K562 (cell line): ENCODE data around the gene GNAL. TPM values are rescaled to one million over a fixed set of nuclear protein-coding genes. Genes with fewer than 3 reads are reported as not detected.
A peak's percentile ranks its signal among the peaks of the same experiment; 100 is the strongest.

ENCODE experiments used
- CBFA2T2 ChIP-seq: fragments of 450-650 bp; conservative IDR thresholded peaks from 2 replicates; pipeline ENCODE4 v1.6.1; 2017; ENCODE audit warnings: mild to moderate bottlenecking
- CHD1 ChIP-seq: fragments of 200-600 bp; sonication (generic); IDR thresholded peaks from one replicate; pipeline ENCODE4 v1.6.1; 2012; ENCODE audit warnings: mild to moderate bottlenecking, moderate library complexity, low read length, inconsistent platforms
- CREB1 ChIP-seq, 2 experiments: sonication (generic) in 1 of 2; formaldehyde crosslinking in 1 of 2; IDR thresholded peaks; 2 replicates each; pipeline versions ENCODE4 v1.6.1 to v1.8.0; 2012 to 2022; ENCODE audit warnings: inconsistent platforms in 1 of 2, mild to moderate bottlenecking in 1 of 2, missing genetic modification reagents in 1 of 2, moderate library complexity in 1 of 2
- FOXK1 ChIP-seq: sonication (generic); formaldehyde crosslinking; IDR thresholded peaks from 2 replicates; pipeline ENCODE4 v1.8.0; 2022; ENCODE audit warnings: missing genetic modification reagents, mild to moderate bottlenecking, borderline replicate concordance
- HDAC8 ChIP-seq: fragments of 450-650 bp; IDR thresholded peaks from 2 replicates; pipeline ENCODE4 v1.6.1; 2016; ENCODE audit warnings: mild to moderate bottlenecking, missing genetic modification characterization, moderate library complexity, missing compliant biosample characterization
- HDGF ChIP-seq: fragments of 450-650 bp; IDR thresholded peaks from 2 replicates; pipeline ENCODE4 v1.6.1; 2016
- HIVEP1 ChIP-seq: fragments of 250-450 bp; sonication (Bioruptor Pico); IDR thresholded peaks from 2 replicates; pipeline ENCODE4 v1.4.0; 2020; ENCODE audit warnings: mild to moderate bottlenecking
- KLF16 ChIP-seq: IDR thresholded peaks from 2 replicates; pipeline ENCODE4 v1.6.1; 2016; ENCODE audit warnings: antibody characterized with exemption
- NRF1 ChIP-seq, 2 experiments: fragments of 450-650 bp; IDR thresholded peaks in 1 of 2; conservative IDR thresholded peaks in 1 of 2; 2 replicates each; pipeline ENCODE4 v1.6.1; 2014; ENCODE audit warnings: mild to moderate bottlenecking in 2 of 2
- RCOR1 ChIP-seq, 2 experiments: IDR thresholded peaks; 2 replicates each; pipeline ENCODE4 v1.6.1; 2012; ENCODE audit warnings: low read depth in 2 of 2, low read length in 2 of 2, borderline replicate concordance in 1 of 2, improper control_type of control experiment in 1 of 2
- RFX7 ChIP-seq: fragments of 250-450 bp; sonication (Bioruptor Pico); IDR thresholded peaks from 2 replicates; pipeline ENCODE4 v1.5.1; 2021; ENCODE audit warnings: mild to moderate bottlenecking
- STAT5A ChIP-seq: IDR thresholded peaks from 2 replicates; pipeline ENCODE4 v1.6.1; 2012; ENCODE audit warnings: low read length, inconsistent platforms, borderline replicate concordance
- TCF3 ChIP-seq: sonication (generic); formaldehyde crosslinking; IDR thresholded peaks from 2 replicates; pipeline ENCODE4 v1.4.0; 2020; ENCODE audit warnings: mild to moderate bottlenecking, missing genetic modification reagents
- TFAM ChIP-seq: fragments of 250-450 bp; sonication (Bioruptor Pico); conservative IDR thresholded peaks from 2 replicates; pipeline ENCODE4 v1.5.0; 2021; ENCODE audit warnings: mild to moderate bottlenecking, moderate library complexity
- XRCC5 ChIP-seq: fragments of 200-400 bp; formaldehyde crosslinking; IDR thresholded peaks from 2 replicates; pipeline ENCODE4 v1.6.1; 2017; ENCODE audit warnings: low read depth, mild to moderate bottlenecking, low read length
- ZC3H8 ChIP-seq: fragments of 450-650 bp; IDR thresholded peaks from 2 replicates; pipeline ENCODE4 v1.6.1; 2017
- ZNF12 ChIP-seq: sonication (generic); formaldehyde crosslinking; IDR thresholded peaks from 2 replicates; pipeline ENCODE4 v1.4.0; 2020; ENCODE audit warnings: mild to moderate bottlenecking, missing genetic modification reagents
- ZNF347 ChIP-seq: fragments of 450-650 bp; formaldehyde crosslinking; IDR thresholded peaks from 2 replicates; pipeline ENCODE4 v1.4.0; 2020; ENCODE audit warnings: low read depth, mild to moderate bottlenecking, moderate library complexity
- ZSCAN29 ChIP-seq: fragments of 450-650 bp; IDR thresholded peaks from 2 replicates; pipeline ENCODE4 v1.6.1; 2017
- polyA plus RNA-seq, 8 experiments: library from polyadenylated mRNA; depleted of rRNA in 4 of 8; stranded (reverse) in 5 of 8; unstranded in 3 of 8; fragments of >200 nt; fragmentation: Nextera tagmentation in 2 of 8; fragmentation: Illumina TruSeq in 1 of 8; extraction: Ambion mirVana in 2 of 8; extraction: Trizol in 1 of 8; gene quantifications; 2 replicates each; pipeline versions ENCODE4 v1.2.1 to v1.2.3, GENCODE V29; 2011 to 2014; ENCODE audit warnings: inconsistent platforms in 1 of 8, missing spikeins in 1 of 8
- total RNA-seq, 7 experiments: library from RNA; depleted of rRNA in 6 of 7; stranded (reverse); fragments of >200 nt in 6 of 7; fragmentation: Illumina TruSeq in 2 of 7; extraction: Trizol in 2 of 7; gene quantifications; 2 replicates each; pipeline versions ENCODE4 v1.2.1 to v1.2.3, GENCODE V29; 2011 to 2021; ENCODE audit warnings: low replicate concordance in 1 of 7
- TF ChIP-seq, protein P1 (sequence below): fragments of 450-650 bp; IDR thresholded peaks from 2 replicates; pipeline ENCODE4 v1.6.1; 2016
- TF ChIP-seq, protein P2 (sequence below): fragments of 250-450 bp; sonication (Bioruptor Pico); IDR thresholded peaks from 2 replicates; pipeline ENCODE4 v1.6.1; 2021; ENCODE audit warnings: mild to moderate bottlenecking
- TF ChIP-seq, protein P3 (sequence below): fragments of 250-450 bp; sonication (Bioruptor Pico); IDR thresholded peaks from 2 replicates; pipeline ENCODE4 v1.5.0; 2021; ENCODE audit warnings: mild to moderate bottlenecking, borderline replicate concordance
- TF ChIP-seq, protein P4 (sequence below), 3 experiments: fragments of 200-800 bp in 1 of 3; fragments of 250-450 bp in 1 of 3; fragments of 450-650 bp in 1 of 3; sonication (Bioruptor Pico) in 1 of 3; sonication (Bioruptor generic) in 1 of 3; formaldehyde crosslinking in 1 of 3; IDR thresholded peaks; 2 replicates each; pipeline versions ENCODE4 v1.6.1 to v1.8.0; 2016 to 2022; ENCODE audit warnings: mild to moderate bottlenecking in 2 of 3, missing genetic modification characterization in 2 of 3, missing compliant biosample characterization in 1 of 3, moderate library complexity in 1 of 3

The GNAL gene
- total and polyA plus RNA-seq, 9 of the 15 experiments (the other 6 are each of a cell fraction or from before 2014, with no cell fraction given): under 0.01 to 0.10 (median 0.01) TPM; not detected in 5

DNA sequence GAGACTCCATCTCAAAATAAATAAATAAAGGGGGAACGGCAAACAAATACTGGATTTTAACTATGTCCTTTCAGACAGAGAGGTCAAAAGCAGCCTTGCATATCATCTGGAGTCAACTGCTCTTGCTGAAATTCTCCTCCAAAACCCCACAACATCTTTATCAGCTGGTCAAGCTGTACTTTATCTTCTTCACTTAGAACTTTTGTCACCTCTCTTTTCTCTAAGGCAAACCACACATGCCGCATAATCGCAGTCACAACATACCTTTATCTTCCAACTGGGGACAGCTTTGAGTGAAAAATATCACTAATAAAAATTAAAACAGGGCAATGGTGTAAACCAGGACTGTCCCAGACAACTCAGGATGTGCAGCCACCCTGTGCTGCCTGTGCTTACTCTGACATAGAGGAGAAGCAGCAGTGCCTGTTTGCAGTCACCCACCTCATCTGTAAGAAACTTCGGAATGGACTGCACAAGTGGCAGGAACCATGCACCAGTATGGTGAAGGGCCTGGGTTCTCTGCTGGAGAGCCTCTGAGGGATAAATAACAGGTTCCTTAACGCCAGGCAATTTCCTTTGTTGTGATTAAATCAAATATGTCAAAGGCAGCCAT lies 212.9 kb downstream of the GNAL start (continued):
- TF ChIP-seq NRF1 (conservative IDR thresholded peaks at IDR 0.05 in 1 of 2, IDR thresholded peaks at IDR 0.05 in 1 of 2) (no peak), FOXK1 (no peak), ZC3H8 (no peak), ZNF12 (CRISPR knock-in tag) (no peak), ZNF347 (CRISPR knock-in tag) (no peak), XRCC5 (no peak), CHD1 (no peak), TCF3 (CRISPR knock-in tag) (peak; percentile 75), ZSCAN29 (no peak), HDAC8 (tag) (no peak), CBFA2T2 (peak; percentile 74), CREB1 (IDR thresholded peaks at IDR 0.05) (no peak), CREB1 (CRISPR knock-in tag; IDR thresholded peaks at IDR 0.05) (no peak), HDGF (no peak), RCOR1 (IDR thresholded peaks at IDR 0.05; ENCODE audit: borderline replicate concordance in 1 of 2, low read depth in 2 of 2, low read length in 2 of 2) (peak in 1 of 2 experiments; percentile 66; a peak in 1 of 4 replicates), RFX7 (CRISPR knock-in tag) (no peak), KLF16 (no peak), STAT5A (0 out of 2 replicates have a peak, but pooled peaks have one; percentile 16), TFAM (CRISPR knock-in tag) (no peak), HIVEP1 (CRISPR knock-in tag) (no peak)
- TF ChIP-seq, protein P1, sequence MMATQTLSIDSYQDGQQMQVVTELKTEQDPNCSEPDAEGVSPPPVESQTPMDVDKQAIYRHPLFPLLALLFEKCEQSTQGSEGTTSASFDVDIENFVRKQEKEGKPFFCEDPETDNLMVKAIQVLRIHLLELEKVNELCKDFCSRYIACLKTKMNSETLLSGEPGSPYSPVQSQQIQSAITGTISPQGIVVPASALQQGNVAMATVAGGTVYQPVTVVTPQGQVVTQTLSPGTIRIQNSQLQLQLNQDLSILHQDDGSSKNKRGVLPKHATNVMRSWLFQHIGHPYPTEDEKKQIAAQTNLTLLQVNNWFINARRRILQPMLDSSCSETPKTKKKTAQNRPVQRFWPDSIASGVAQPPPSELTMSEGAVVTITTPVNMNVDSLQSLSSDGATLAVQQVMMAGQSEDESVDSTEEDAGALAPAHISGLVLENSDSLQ: no peak
- TF ChIP-seq, protein P2, sequence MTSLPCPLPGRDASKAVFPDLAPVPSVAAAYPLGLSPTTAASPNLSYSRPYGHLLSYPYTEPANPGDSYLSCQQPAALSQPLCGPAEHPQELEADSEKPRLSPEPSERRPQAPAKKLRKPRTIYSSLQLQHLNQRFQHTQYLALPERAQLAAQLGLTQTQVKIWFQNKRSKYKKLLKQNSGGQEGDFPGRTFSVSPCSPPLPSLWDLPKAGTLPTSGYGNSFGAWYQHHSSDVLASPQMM (CRISPR knock-in tag): no peak
- TF ChIP-seq, protein P3, sequence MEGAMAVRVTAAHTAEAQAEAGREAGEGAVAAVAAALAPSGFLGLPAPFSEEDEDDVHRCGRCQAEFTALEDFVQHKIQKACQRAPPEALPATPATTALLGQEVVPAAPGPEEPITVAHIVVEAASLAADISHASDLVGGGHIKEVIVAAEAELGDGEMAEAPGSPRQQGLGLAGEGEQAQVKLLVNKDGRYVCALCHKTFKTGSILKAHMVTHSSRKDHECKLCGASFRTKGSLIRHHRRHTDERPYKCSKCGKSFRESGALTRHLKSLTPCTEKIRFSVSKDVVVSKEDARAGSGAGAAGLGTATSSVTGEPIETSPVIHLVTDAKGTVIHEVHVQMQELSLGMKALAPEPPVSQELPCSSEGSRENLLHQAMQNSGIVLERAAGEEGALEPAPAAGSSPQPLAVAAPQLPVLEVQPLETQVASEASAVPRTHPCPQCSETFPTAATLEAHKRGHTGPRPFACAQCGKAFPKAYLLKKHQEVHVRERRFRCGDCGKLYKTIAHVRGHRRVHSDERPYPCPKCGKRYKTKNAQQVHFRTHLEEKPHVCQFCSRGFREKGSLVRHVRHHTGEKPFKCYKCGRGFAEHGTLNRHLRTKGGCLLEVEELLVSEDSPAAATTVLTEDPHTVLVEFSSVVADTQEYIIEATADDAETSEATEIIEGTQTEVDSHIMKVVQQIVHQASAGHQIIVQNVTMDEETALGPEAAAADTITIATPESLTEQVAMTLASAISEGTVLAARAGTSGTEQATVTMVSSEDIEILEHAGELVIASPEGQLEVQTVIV: no peak
- TF ChIP-seq, protein P4, sequence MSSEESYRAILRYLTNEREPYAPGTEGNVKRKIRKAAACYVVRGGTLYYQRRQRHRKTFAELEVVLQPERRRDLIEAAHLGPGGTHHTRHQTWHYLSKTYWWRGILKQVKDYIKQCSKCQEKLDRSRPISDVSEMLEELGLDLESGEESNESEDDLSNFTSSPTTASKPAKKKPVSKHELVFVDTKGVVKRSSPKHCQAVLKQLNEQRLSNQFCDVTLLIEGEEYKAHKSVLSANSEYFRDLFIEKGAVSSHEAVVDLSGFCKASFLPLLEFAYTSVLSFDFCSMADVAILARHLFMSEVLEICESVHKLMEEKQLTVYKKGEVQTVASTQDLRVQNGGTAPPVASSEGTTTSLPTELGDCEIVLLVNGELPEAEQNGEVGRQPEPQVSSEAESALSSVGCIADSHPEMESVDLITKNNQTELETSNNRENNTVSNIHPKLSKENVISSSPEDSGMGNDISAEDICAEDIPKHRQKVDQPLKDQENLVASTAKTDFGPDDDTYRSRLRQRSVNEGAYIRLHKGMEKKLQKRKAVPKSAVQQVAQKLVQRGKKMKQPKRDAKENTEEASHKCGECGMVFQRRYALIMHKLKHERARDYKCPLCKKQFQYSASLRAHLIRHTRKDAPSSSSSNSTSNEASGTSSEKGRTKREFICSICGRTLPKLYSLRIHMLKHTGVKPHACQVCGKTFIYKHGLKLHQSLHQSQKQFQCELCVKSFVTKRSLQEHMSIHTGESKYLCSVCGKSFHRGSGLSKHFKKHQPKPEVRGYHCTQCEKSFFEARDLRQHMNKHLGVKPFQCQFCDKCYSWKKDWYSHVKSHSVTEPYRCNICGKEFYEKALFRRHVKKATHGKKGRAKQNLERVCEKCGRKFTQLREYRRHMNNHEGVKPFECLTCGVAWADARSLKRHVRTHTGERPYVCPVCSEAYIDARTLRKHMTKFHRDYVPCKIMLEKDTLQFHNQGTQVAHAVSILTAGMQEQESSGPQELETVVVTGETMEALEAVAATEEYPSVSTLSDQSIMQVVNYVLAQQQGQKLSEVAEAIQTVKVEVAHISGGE (CRISPR knock-in tag; IDR thresholded peaks at IDR 0.05): no peak
